GM12892 (cell line): ENCODE results near the gene CEACAM18.

ENCODE experiments used
- POLR2A ChIP-seq: IDR thresholded peaks from 2 replicates; pipeline ENCODE4 v1.6.1; 2011; ENCODE audit warnings: low read depth, low read length, control low read depth
- POLR2AphosphoS5 ChIP-seq: IDR thresholded peaks from 2 replicates; pipeline ENCODE4 v1.6.1; 2011; ENCODE audit warnings: low read depth, low read length, control low read depth

DNA sequence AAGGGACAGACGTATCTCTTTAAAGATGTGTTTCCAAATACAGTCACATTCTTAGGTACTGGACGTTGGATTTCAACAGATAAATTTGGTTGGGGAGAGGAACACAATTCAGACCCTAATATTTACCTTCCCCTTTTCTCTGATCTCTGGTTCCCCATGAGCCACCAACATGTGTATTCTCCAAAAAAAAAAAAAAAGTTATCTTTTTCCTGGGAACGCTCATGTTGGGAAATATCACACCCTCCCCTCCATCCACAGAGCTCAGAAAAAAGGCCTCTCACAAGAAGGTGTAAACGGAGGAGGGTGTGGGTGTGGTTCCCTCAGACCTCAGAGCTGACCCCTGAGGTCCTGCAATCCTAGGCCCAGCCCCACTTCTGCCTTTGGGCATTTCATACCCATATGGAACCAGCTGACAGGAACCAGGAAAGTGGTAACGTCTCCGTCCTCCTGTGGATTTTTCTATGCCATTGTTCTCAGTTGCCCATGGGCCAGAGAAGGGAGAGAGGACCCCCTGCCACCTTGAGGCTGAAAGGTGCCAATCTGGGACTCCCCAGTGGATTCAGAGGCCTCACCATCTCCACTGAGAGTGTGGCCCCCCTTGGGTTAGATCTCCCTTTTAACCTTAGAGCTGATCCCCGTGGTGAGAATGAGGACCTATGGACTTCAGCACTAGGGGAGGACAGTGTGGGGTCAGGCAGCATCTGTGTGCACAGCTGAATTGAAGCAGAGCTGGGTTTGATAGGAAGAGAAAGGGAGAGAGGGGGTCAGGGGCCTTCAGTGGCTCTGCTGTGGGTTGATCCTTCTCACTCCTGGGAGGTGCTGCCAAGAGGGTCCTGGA lies 31.7 kb downstream of the CEACAM18 start:
- TF ChIP-seq POLR2A (no peak), POLR2AphosphoS5 (no peak)
